Adrenal gland (tissue), 5 donors: ENCODE results near the gene CEACAM18.

Experiments
- POLR2A ChIP-seq, 2 donors: fragments of 450-650 bp; IDR thresholded peaks; one replicate each; pipeline ENCODE4 v1.6.1; 2017; ENCODE audit warnings: antibody characterized with exemption in 2 of 2, mild to moderate bottlenecking in 2 of 2, moderate library complexity in 1 of 2
- TF ChIP-seq, protein P1 (sequence below), 6 experiments: fragments of 450-650 bp in 4 of 6; fragments of 200-600 bp in 2 of 6; sonication (generic) in 1 of 6; IDR thresholded peaks; 1 replicate in 5 of 6; 2 replicates in 1 of 6; pipeline versions ENCODE4 v1.5.1 to v1.8.0; 2016 to 2021; ENCODE audit warnings: antibody characterized with exemption in 6 of 6, mild to moderate bottlenecking in 2 of 6, moderate library complexity in 1 of 6
- donor health status: DM: no; HTN: no; CAD: no.

DNA sequence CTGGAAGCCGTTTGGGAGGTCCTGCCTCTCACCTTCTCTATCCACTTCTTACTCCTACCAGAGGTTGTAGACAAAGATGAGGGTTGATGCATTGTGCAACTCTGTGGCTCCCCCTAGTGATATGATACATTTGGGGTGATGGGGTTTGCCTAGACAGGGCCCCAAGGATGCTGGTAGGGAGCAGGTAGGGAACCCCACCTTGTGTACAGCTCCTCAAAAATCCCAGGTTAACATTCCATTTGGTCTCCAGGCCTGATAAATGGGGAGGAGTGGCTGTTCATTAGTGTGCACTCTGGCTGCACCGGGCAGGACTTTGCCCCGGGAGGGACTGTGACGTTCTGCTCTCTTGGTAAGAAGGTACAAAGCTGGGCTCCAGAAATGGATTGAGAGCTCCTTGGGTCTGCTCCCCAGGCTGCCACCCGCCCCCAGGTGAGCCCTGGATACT is 39.3 kb upstream of the CEACAM18 start:
- TF ChIP-seq, protein P1, sequence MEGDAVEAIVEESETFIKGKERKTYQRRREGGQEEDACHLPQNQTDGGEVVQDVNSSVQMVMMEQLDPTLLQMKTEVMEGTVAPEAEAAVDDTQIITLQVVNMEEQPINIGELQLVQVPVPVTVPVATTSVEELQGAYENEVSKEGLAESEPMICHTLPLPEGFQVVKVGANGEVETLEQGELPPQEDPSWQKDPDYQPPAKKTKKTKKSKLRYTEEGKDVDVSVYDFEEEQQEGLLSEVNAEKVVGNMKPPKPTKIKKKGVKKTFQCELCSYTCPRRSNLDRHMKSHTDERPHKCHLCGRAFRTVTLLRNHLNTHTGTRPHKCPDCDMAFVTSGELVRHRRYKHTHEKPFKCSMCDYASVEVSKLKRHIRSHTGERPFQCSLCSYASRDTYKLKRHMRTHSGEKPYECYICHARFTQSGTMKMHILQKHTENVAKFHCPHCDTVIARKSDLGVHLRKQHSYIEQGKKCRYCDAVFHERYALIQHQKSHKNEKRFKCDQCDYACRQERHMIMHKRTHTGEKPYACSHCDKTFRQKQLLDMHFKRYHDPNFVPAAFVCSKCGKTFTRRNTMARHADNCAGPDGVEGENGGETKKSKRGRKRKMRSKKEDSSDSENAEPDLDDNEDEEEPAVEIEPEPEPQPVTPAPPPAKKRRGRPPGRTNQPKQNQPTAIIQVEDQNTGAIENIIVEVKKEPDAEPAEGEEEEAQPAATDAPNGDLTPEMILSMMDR (IDR thresholded peaks at IDR 0.05), result peak in 3 of 6 experiments; percentile 22 to 33 (median 28)
- TF ChIP-seq POLR2A (IDR thresholded peaks at IDR 0.05), result no peak
